Measurements from ENCODE around the gene CDK14. TPM values are rescaled to one million over a fixed set of nuclear protein-coding genes. Genes with fewer than 3 reads are reported as not detected.

The CDK14 gene
- total and polyA plus RNA-seq, 2 of the 8 experiments (the other 6 are each of a cell fraction or from before 2014, with no cell fraction given): 5.5 to 47.3 TPM

- no peak for TF ChIP-seq YY1 (IDR thresholded peaks at IDR 0.05; ENCODE audit: low read depth, low read length)
- no peak for TF ChIP-seq GABPA (IDR thresholded peaks at IDR 0.05; ENCODE audit: borderline replicate concordance, insufficient read depth, low read length)
- TF ChIP-seq CHD7 (IDR thresholded peaks at IDR 0.05; ENCODE audit: insufficient replicate concordance, low read length): no peak
- TF ChIP-seq KDM4A (IDR thresholded peaks at IDR 0.05; ENCODE audit: low read depth, low read length, severe bottlenecking): no peak
- no peak for TF ChIP-seq SIX5 (IDR thresholded peaks at IDR 0.05; ENCODE audit: low read depth, low read length)
- no peak for TF ChIP-seq POLR2A (IDR thresholded peaks at IDR 0.05; ENCODE audit: control extremely low read depth in 1 of 2, low read depth in 2 of 2, low read length in 2 of 2)
- TF ChIP-seq CHD1 (IDR thresholded peaks at IDR 0.05; ENCODE audit: low read depth, low read length): no peak
These were observed 45.1 kb upstream of the CDK14 start (continued) for GRCh38 chr7:90551036-90551435.
